GM13977 (cell line): ENCODE measurements around the gene CDK18.

Source experiments
- DNase-seq: peaks from one replicate; pipeline ENCODE4 v3.0.0; 2012; ENCODE audit warnings: low spot score
- CTCF ChIP-seq: IDR thresholded peaks from 2 replicates; pipeline ENCODE4 v1.5.1; 2012; ENCODE audit warnings: mild to moderate bottlenecking, control low read depth; ENCODE audit not compliant: insufficient read depth; ENCODE audit errors: extremely low read depth, missing control alignments
- in situ Hi-C: fragments of 300-500 bp; cut with MboI; formaldehyde crosslinking; loops from one replicate; pipeline ENCODE4 v1.12.0; 2022; ENCODE audit warnings: low sequenced_read_pairs, low pct_unique_long_range_greater_than_20kb, mixed read lengths, inconsistent platforms; ENCODE audit not compliant: unreplicated experiment

The CDK18 gene

GRCh38 chr1:205554026-205554811 is 49.8 kb downstream of the CDK18 start:
- in situ Hi-C loops = no loop called here
- DNase-seq = no peak

GRCh38 chr1:205561501-205562203 is 57.2 kb downstream of the CDK18 start:
- no peak for DNase-seq
- in situ Hi-C loops = no loop called here
- TF ChIP-seq CTCF = no peak

More at GRCh38 chr1:205554026-205554811, 49.8 kb downstream of the CDK18 start:
- no peak for TF ChIP-seq CTCF

DNA sequence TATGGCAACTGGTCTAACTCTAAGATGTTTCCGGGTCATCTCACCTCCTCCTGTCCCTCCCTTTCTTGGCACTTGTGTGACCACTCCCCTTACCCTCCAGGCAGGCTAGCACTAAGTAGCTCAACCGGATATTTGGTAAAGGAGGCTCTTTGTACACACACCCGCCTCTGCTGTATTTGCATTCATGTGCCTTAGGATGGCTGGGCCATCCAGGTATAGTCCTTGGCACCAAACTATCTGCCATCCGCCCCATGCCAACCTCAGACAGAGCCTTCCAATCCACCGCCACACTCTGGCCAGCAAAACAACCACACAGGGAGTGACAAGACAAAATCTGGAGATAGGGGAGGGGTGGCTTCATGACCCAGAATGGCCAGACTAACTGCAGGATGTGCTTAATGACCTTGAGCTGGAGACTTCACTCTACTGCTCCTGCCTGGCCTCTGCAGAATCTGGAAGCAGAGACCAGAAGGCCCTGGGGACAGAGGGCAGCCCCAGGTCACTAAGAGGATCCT is 59.5 kb downstream of the CDK18 start:
- no peak for DNase-seq
- no peak for TF ChIP-seq CTCF
- in situ Hi-C loops = no loop called here

- TF ChIP-seq CTCF = no peak
- no peak for DNase-seq
- in situ Hi-C loops = no loop called here
Observed at GRCh38 chr1:205565799-205566198, 61.3 kb downstream of the CDK18 start.

- TF ChIP-seq CTCF = no peak
- DNase-seq = no peak
- in situ Hi-C loops = no loop called here
Observed at GRCh38 chr1:205567716-205568115, 63.2 kb downstream of the CDK18 start.

GRCh38 chr1:205568135-205568468 is 63.6 kb downstream of the CDK18 start:
- no peak for TF ChIP-seq CTCF
- DNase-seq = no peak
- in situ Hi-C loops = no loop called here
